CD4-positive, alpha-beta T cell (primary cell): ENCODE measurements around the gene CRYL1. TPM values are rescaled to one million over a fixed set of nuclear protein-coding genes. Genes with fewer than 3 reads are reported as not detected.

Source experiments
- ATAC-seq: fragments of 200-7000 bp; cut with Tn5 transposase; one replicate; pipeline ENCODE4 v1.10.0; 2022; ENCODE audit warnings: mild to moderate bottlenecking; ENCODE audit not compliant: poor library complexity
- CTCF ChIA-PET: fragments of 350-600 bp; sonication (Branson Sonifier 250); formaldehyde crosslinking; loops from one replicate; lab custom pipeline; 2021; ENCODE audit warnings: antibody characterized with exemption, inconsistent platforms; lab: Charles Lee
- POLR2A ChIA-PET: fragments of 350-600 bp; sonication (Branson Sonifier 250); formaldehyde crosslinking; loops from one replicate; lab custom pipeline; 2021; ENCODE audit warnings: antibody characterized with exemption, inconsistent platforms; lab: Charles Lee
- DNase-seq, 14 experiments: peaks; one replicate each; pipeline ENCODE4 v3.0.0-alpha.2; 2013 to 2020; ENCODE audit warnings: mixed read lengths in 2 of 14
- H3K27ac ChIP-seq, 2 donors: one replicate each; pipeline versions ENCODE4 v1.5.1 to v1.7.0; 2013; ENCODE audit warnings: low read length in 2 of 2, low read depth in 1 of 2, mild to moderate bottlenecking in 1 of 2
- H3K27me3 ChIP-seq, 2 experiments: 1 replicate in 1 of 2; 2 replicates in 1 of 2; pipeline versions ENCODE4 v1.6.1 to v1.7.0; 2013; ENCODE audit warnings: low read length in 2 of 2, control low read depth in 1 of 2, mild to moderate bottlenecking in 1 of 2, moderate library complexity in 1 of 2; ENCODE audit not compliant: insufficient read depth in 2 of 2, control insufficient read depth in 1 of 2
- H3K36me3 ChIP-seq: one replicate; pipeline ENCODE4 v1.6.1; 2013; ENCODE audit warnings: low read length, control low read depth; ENCODE audit not compliant: insufficient read depth
- H3K4me1 ChIP-seq: one replicate; pipeline ENCODE4 v1.6.1; 2013; ENCODE audit warnings: low read length, control low read depth; ENCODE audit not compliant: insufficient read depth
- H3K4me3 ChIP-seq: one replicate; pipeline ENCODE4 v1.5.1; 2013; ENCODE audit warnings: mild to moderate bottlenecking, low read length, moderate library complexity
- H3K9me3 ChIP-seq, 2 experiments: 1 replicate in 1 of 2; 2 replicates in 1 of 2; pipeline versions ENCODE4 v1.6.1 to v1.7.0; 2013; ENCODE audit warnings: low read length in 2 of 2, mild to moderate bottlenecking in 2 of 2, control low read depth in 1 of 2, moderate library complexity in 1 of 2; ENCODE audit not compliant: control insufficient read depth in 1 of 2, insufficient read depth in 1 of 2
- H3K27ac Mint-ChIP-seq: one replicate; pipeline ENCODE4 v1.8.0; 2020; ENCODE audit warnings: mixed read lengths
- H3K27me3 Mint-ChIP-seq: one replicate; pipeline ENCODE4 v1.8.0; 2021; ENCODE audit warnings: mixed read lengths
- H3K36me3 Mint-ChIP-seq: one replicate; pipeline ENCODE4 v1.8.0; 2021; ENCODE audit warnings: low read depth, mixed read lengths
- H3K4me1 Mint-ChIP-seq: one replicate; pipeline ENCODE4 v1.8.0; 2021; ENCODE audit warnings: low read depth, mixed read lengths
- H3K4me3 Mint-ChIP-seq: one replicate; pipeline ENCODE4 v1.8.0; 2020; ENCODE audit warnings: mild to moderate bottlenecking, mixed read lengths
- H3K9me3 Mint-ChIP-seq: one replicate; pipeline ENCODE4 v1.8.0; 2020; ENCODE audit warnings: mixed read lengths
- CTCF ChIP-seq: fragments of 200-600 bp; IDR thresholded peaks from one replicate; pipeline ENCODE4 v1.8.0; 2022; ENCODE audit warnings: antibody characterized with exemption, mild to moderate bottlenecking
- intact Hi-C, 2 experiments: fragments of 100-400 bp; cut with DNase I in 1 of 2; cut with micrococcal nuclease in 1 of 2; formaldehyde crosslinking; loops; one replicate each; pipeline versions ENCODE4 v1.15.1 to v1.9.0; 2023 to 2025; cut with DNase I, micrococcal nuclease
- total RNA-seq, 174 experiments: library from RNA in 2 of 174; stranded (reverse) in 2 of 174; gene quantifications; one replicate each; pipeline ENCODE4 v1.2.3 and lab custom pipeline; 2021 to 2026

CRYL1 gene
- total RNA-seq, 2 experiments from 2014 or later, result 7.9 to 8.0 TPM

- no peaks in the 10 kb centered on the region for H3K36me3 Mint-ChIP-seq
- H3K36me3 ChIP-seq, result no peaks in the 10 kb centered on the region
- POLR2A ChIA-PET, result no interaction called here
- no peak overlapping the region for H3K27ac Mint-ChIP-seq
- no peak for TF ChIP-seq CTCF
- H3K27me3 Mint-ChIP-seq, result no peaks in the 10 kb centered on the region
- no peaks in the 10 kb centered on the region for H3K4me1 ChIP-seq
- no peaks in the 10 kb centered on the region for H3K27me3 ChIP-seq
- DNase-seq (no peak), ATAC-seq (no peak)
- H3K4me3 Mint-ChIP-seq, result no peak overlapping the region
- CTCF ChIA-PET, result no interaction called here
- no peaks in the 10 kb centered on the region for H3K9me3 ChIP-seq
- no peaks in the 10 kb centered on the region for H3K9me3 Mint-ChIP-seq
- intact Hi-C loops, result no loop called here
- no peak overlapping the region for H3K4me3 ChIP-seq
- H3K4me1 Mint-ChIP-seq, result no peaks in the 10 kb centered on the region
- H3K27ac ChIP-seq, result no peak overlapping the region
Measured at GRCh38 chr13:20362484-20363041, 163.1 kb downstream of the CRYL1 start.

DNA sequence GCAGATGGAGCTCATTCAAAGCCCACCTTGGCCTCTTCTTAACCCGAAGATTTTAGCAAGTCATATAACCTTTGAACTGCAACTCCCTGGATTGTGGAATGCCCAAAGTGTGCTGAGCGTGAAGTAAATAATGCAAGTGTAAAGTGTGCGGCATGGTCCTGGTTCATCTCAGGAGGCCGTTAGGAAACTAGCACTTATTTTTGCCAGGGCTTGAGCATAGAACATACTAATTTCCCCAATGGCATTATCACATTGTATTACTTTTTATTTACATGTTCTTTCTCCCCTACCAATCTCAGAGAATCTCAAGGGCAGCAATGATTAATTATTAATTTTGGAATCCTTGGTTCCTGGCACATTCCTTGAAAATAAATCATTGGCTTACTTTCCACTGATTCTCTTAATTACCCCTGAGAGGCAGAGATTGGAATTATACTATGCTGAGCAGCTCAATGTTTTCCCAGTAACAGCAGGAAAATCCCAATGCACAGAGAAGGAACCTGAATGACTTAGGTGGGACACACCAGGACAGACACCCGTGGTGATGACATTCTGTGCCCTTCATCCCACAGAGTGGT is 164.7 kb downstream of the CRYL1 start:
- Histone ChIP-seq H3K36me3 (no peaks in the 10 kb centered on the region), H3K4me1 (no peaks in the 10 kb centered on the region), H3K27ac (no peak overlapping the region), H3K4me3 (no peak overlapping the region), H3K27me3 (no peaks in the 10 kb centered on the region), H3K9me3 (no peaks in the 10 kb centered on the region)
- Mint-ChIP-seq H3K27me3 (no peaks in the 10 kb centered on the region), H3K36me3 (no peaks in the 10 kb centered on the region), H3K4me3 (no peak overlapping the region), H3K4me1 (no peaks in the 10 kb centered on the region), H3K9me3 (no peaks in the 10 kb centered on the region), H3K27ac (no peak overlapping the region)
- intact Hi-C loops, result no loop called here
- ChIA-PET POLR2A (no interaction called here), CTCF (no interaction called here)
- no peak for TF ChIP-seq CTCF
- ATAC-seq (no peak), DNase-seq (no peak)

DNA sequence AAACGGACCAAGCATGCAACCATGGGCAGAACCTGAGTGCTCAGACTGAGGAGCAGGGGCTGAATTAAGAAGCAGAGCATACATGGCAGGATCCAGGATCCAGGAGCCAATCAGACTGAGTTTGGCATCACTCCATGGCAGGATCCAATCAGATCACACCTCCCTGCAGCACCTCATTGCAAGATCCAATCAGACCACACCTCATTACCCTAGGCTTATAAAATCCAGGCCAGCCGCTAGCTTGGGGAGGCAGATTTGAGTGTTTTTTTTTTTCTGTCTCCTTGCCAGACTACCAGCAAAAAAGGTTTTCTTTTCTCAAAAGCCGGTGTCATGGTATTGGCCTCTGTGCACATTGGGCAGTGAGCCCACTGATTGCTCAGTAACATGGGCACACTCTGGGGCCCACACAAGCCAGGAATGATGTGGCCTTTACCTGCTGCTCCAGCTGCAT is 165.6 kb downstream of the CRYL1 start:
- Histone ChIP-seq H3K9me3 (no peaks in the 10 kb centered on the region), H3K27ac (no peak overlapping the region), H3K27me3 (no peaks in the 10 kb centered on the region), H3K4me3 (no peak overlapping the region), H3K4me1 (no peaks in the 10 kb centered on the region), H3K36me3 (no peaks in the 10 kb centered on the region)
- Mint-ChIP-seq H3K36me3 (no peaks in the 10 kb centered on the region), H3K4me1 (no peaks in the 10 kb centered on the region), H3K9me3 (no peaks in the 10 kb centered on the region), H3K4me3 (no peak overlapping the region), H3K27me3 (no peaks in the 10 kb centered on the region), H3K27ac (no peak overlapping the region)
- DNase-seq, result no peak
- intact Hi-C loops, result no loop called here
- TF ChIP-seq CTCF, result no peak
- POLR2A ChIA-PET, result no interaction called here
- ATAC-seq, result no peak
- CTCF ChIA-PET, result no interaction called here
